Measurements from ENCODE around the gene EDC3.
A peak's percentile ranks its signal among the peaks of the same experiment; 100 is the strongest.
"Not testable (repeated sequence)": the region's sequence is repeated elsewhere in the genome, so short reads cannot be mapped to it uniquely, and the experiment has no call there.

The EDC3 gene

GRCh38 chr15:74603789-74604705 lies 91.8 kb downstream of the EDC3 start:
- Mint-ChIP-seq H3K36me3 (ENCODE audit: low read depth) (no peaks in the 10 kb centered on the region), H3K27ac (no peak overlapping the region), H3K4me1 (peaks cover 21% of the 10 kb centered on the region)

GRCh38 chr15:74603026-74603788 lies 92.6 kb downstream of the EDC3 start:
- no peak for TF ChIP-seq CTCF (IDR thresholded peaks at IDR 0.05)
- H3K36me3 Mint-ChIP-seq (ENCODE audit: low read depth), result peaks cover 5% of the 10 kb centered on the region
- no peaks in the 10 kb centered on the region for H3K9me3 Mint-ChIP-seq
- DNase-seq, result no peak
- H3K27ac Mint-ChIP-seq, result no peak overlapping the region
- no peak overlapping the region for H3K4me3 Mint-ChIP-seq
- H3K27me3 Mint-ChIP-seq (ENCODE audit: low read depth, poor library complexity), result peaks cover 9% of the 10 kb centered on the region
- peaks cover 23% of the 10 kb centered on the region for H3K4me1 Mint-ChIP-seq

More at GRCh38 chr15:74603789-74604705, 91.8 kb downstream of the EDC3 start:
- TF ChIP-seq CTCF (IDR thresholded peaks at IDR 0.05), result no peak
- DNase-seq, result no peak
- H3K27me3 Mint-ChIP-seq (ENCODE audit: low read depth, poor library complexity), result peaks cover 4% of the 10 kb centered on the region
- no peak overlapping the region for H3K4me3 Mint-ChIP-seq
- no peaks in the 10 kb centered on the region for H3K9me3 Mint-ChIP-seq

GRCh38 chr15:74599156-74599555 lies 96.7 kb downstream of the EDC3 start:
- Mint-ChIP-seq H3K4me3 (no peak overlapping the region), H3K27me3 (ENCODE audit: low read depth, poor library complexity) (peaks cover 5% of the 10 kb centered on the region), H3K9me3 (no peaks in the 10 kb centered on the region), H3K4me1 (peaks cover 46% of the 10 kb centered on the region), H3K36me3 (ENCODE audit: low read depth) (peaks cover 31% of the 10 kb centered on the region), H3K27ac (no peak overlapping the region)
- DNase-seq, result no peak
- TF ChIP-seq CTCF (IDR thresholded peaks at IDR 0.05), result no peak

- H3K36me3 Mint-ChIP-seq (ENCODE audit: low read depth), result peaks cover 39% of the 10 kb centered on the region
- peaks cover 5% of the 10 kb centered on the region for H3K27me3 Mint-ChIP-seq (ENCODE audit: low read depth, poor library complexity)
- H3K27ac Mint-ChIP-seq, result peak overlapping the region; percentile 98
- H3K4me1 Mint-ChIP-seq, result peaks cover 46% of the 10 kb centered on the region
- TF ChIP-seq CTCF (IDR thresholded peaks at IDR 0.05), result no peak
- H3K4me3 Mint-ChIP-seq, result peak overlapping the region; percentile 78
- peak; percentile 74 for DNase-seq
- H3K9me3 Mint-ChIP-seq, result no peaks in the 10 kb centered on the region
Observed at GRCh38 chr15:74598126-74598842, 97.5 kb downstream of the EDC3 start.

- not testable (repeated sequence) for H3K27me3 Mint-ChIP-seq (ENCODE audit: low read depth, poor library complexity); H3K9me3 Mint-ChIP-seq; H3K27ac Mint-ChIP-seq; H3K4me3 Mint-ChIP-seq; DNase-seq
- Mint-ChIP-seq H3K4me1 (peaks cover 42% of the 10 kb centered on the region), H3K36me3 (ENCODE audit: low read depth) (peaks cover 50% of the 10 kb centered on the region)
Observed at GRCh38 chr15:74597146-74597705, 98.6 kb downstream of the EDC3 start.

- peak overlapping the region; percentile 91 for H3K27ac Mint-ChIP-seq
- H3K4me1 Mint-ChIP-seq, result peaks cover 39% of the 10 kb centered on the region
- not testable (repeated sequence) for H3K27me3 Mint-ChIP-seq (ENCODE audit: low read depth, poor library complexity); DNase-seq; H3K9me3 Mint-ChIP-seq; H3K4me3 Mint-ChIP-seq
- peaks cover 55% of the 10 kb centered on the region for H3K36me3 Mint-ChIP-seq (ENCODE audit: low read depth)
Observed at GRCh38 chr15:74596736-74597135, 99.1 kb downstream of the EDC3 start.

All from nephron progenitor cell (in vitro differentiated cells).